ENCODE data around the gene CRK. TPM values are rescaled to one million over a fixed set of nuclear protein-coding genes. Genes with fewer than 3 reads are reported as not detected.

CRK gene
- total and polyA plus RNA-seq, 10 of the 15 experiments (the other 5 are each of a cell fraction or from before 2014, with no cell fraction given), result 11.1 to 23.8 (median 20.5) TPM

- no peak for FAIRE-seq
- ATAC-seq, result no peak
- intact Hi-C loops (cut with micrococcal nuclease; ENCODE audit: unreplicated experiment) (no loop called here), in situ Hi-C loops (cut with MboI) (no loop called here)
- no peak for DNase-seq (ENCODE audit: low read depth, low spot score)
- Histone ChIP-seq H3K4me1 (ENCODE audit: control insufficient read depth, insufficient read depth, low read length) (no peaks in the 10 kb centered on the region), H3K4me3 (no peak overlapping the region), H3K4me2 (ENCODE audit: control insufficient read depth, insufficient read depth) (no peak overlapping the region), H3K27me3 (replicated peaks in 1 of 2; ENCODE audit: control insufficient read depth in 2 of 2, insufficient read depth in 2 of 2, low read length in 1 of 2) (no peaks in the 10 kb centered on the region), H3K9ac (ENCODE audit: control insufficient read depth, insufficient read depth, low read length) (no peak overlapping the region), H4K20me1 (ENCODE audit: control insufficient read depth, insufficient read depth) (peaks cover 3% of the 10 kb centered on the region; the same call in 1 of the 2 replicates), H3K36me3 (ENCODE audit: control insufficient read depth in 2 of 2, insufficient read depth in 2 of 2, low read length in 1 of 2) (peaks cover 0 to 2% of the 10 kb centered on the region in 2 experiments; a peak in 2 of 4 replicates), H2AFZ (ENCODE audit: control insufficient read depth, low read depth, low read length) (no peak overlapping the region), H3K9me3 (replicated peaks; ENCODE audit: control insufficient read depth, insufficient read depth, low read length) (no peaks in the 10 kb centered on the region), H3K79me2 (ENCODE audit: control insufficient read depth, insufficient read depth, low read length) (peaks cover 44% of the 10 kb centered on the region), H3K27ac (ENCODE audit: control insufficient read depth, insufficient read depth) (no peak overlapping the region)
- 100% methylated on average over 4 of the region's 4 CpGs for WGBS (ENCODE audit: insufficient coverage, insufficient replicate concordance, low lambda C conversion rate, missing lambda C conversion rate)
- POLR2A ChIA-PET, result no interaction called here
- no TSS peak for BruUV-seq (replicated peaks)
- SMC1A ChIA-PET (ENCODE audit: uncharacterized antibody, unreplicated experiment), result interaction anchor here (1.8 kb wide), 1 partner anchor 45 kb away, joined by 3 read pairs; no protein-coding TSS in a partner anchor
- RAD21 ChIA-PET (ENCODE audit: unreplicated experiment), result no interaction called here
- CTCF ChIA-PET, result interaction anchor here (1.5 kb wide), 1 partner anchor 77 kb away, joined by 5 read pairs; no protein-coding TSS in a partner anchor
- no peak for TF ChIP-seq BHLHE40 (IDR thresholded peaks at IDR 0.05; ENCODE audit: borderline replicate concordance in 1 of 2, low read depth in 2 of 2, low read length in 1 of 2)
- TF ChIP-seq FOXM1 (IDR thresholded peaks at IDR 0.05; ENCODE audit: low read depth, low read length), result no peak
- TF ChIP-seq SUPT20H (IDR thresholded peaks at IDR 0.05; ENCODE audit: borderline replicate concordance, control insufficient read depth, low read depth, low read length), result no peak
These were observed 13.8 kb downstream of the CRK start for GRCh38 chr17:1442187-1442586.

- CTCF ChIA-PET, result interaction anchor here (1.1 to 1.6 kb wide), 3 partner anchors 9 to 75 kb away, joined by 3 to 5 read pairs (median 4); no protein-coding TSS in a partner anchor
- no peak overlapping the region for H3K9ac ChIP-seq (ENCODE audit: control insufficient read depth, insufficient read depth, low read length)
- FAIRE-seq (no peak), DNase-seq (ENCODE audit: low read depth, low spot score) (no peak), ATAC-seq (no peak)
- peaks cover 40% of the 10 kb centered on the region for H3K79me2 ChIP-seq (ENCODE audit: control insufficient read depth, insufficient read depth, low read length)
- intact Hi-C loops (cut with micrococcal nuclease; ENCODE audit: unreplicated experiment), result no loop called here
- no TSS peak for BruUV-seq (replicated peaks)
- SMC1A ChIA-PET (ENCODE audit: uncharacterized antibody, unreplicated experiment), result interaction anchor here (0.5 to 1.8 kb wide), 5 partner anchors 44 to 777 kb away, joined by 3 read pairs; no protein-coding TSS in a partner anchor
- no peak overlapping the region for H3K27ac ChIP-seq (ENCODE audit: control insufficient read depth, insufficient read depth)
- no peak overlapping the region for H3K4me3 ChIP-seq
- no peaks in the 10 kb centered on the region for H3K9me3 ChIP-seq (replicated peaks; ENCODE audit: control insufficient read depth, insufficient read depth, low read length)
- WGBS (ENCODE audit: insufficient coverage, insufficient replicate concordance, low lambda C conversion rate, missing lambda C conversion rate), result 97% methylated on average over 8 of the region's 8 CpGs
- POLR2A ChIA-PET, result no interaction called here
- H2AFZ ChIP-seq (ENCODE audit: control insufficient read depth, low read depth, low read length), result no peak overlapping the region
- H3K36me3 ChIP-seq (ENCODE audit: control insufficient read depth in 2 of 2, insufficient read depth in 2 of 2, low read length in 1 of 2), result peaks cover 3 to 7% of the 10 kb centered on the region in 2 experiments; a peak in 3 of 4 replicates
- in situ Hi-C loops (cut with MboI), result no loop called here
- no peaks in the 10 kb centered on the region for H3K27me3 ChIP-seq (replicated peaks in 1 of 2; ENCODE audit: control insufficient read depth in 2 of 2, insufficient read depth in 2 of 2, low read length in 1 of 2)
- H3K4me1 ChIP-seq (ENCODE audit: control insufficient read depth, insufficient read depth, low read length), result no peaks in the 10 kb centered on the region
- RAD21 ChIA-PET (ENCODE audit: unreplicated experiment), result no interaction called here
- H3K4me2 ChIP-seq (ENCODE audit: control insufficient read depth, insufficient read depth), result no peak overlapping the region
- H4K20me1 ChIP-seq (ENCODE audit: control insufficient read depth, insufficient read depth), result no peaks in the 10 kb centered on the region; the same call in 1 of the 2 replicates
- TF ChIP-seq ZNF24 (IDR thresholded peaks at IDR 0.05), result no peak
- TF ChIP-seq IKZF2 (IDR thresholded peaks at IDR 0.05), result no peak
- no peak for TF ChIP-seq IKZF1 (conservative IDR thresholded peaks at IDR 0.05)
- TF ChIP-seq HDGF (IDR thresholded peaks at IDR 0.05), result no peak
- TF ChIP-seq SMAD5 (IDR thresholded peaks at IDR 0.05; ENCODE audit: low read depth), result no peak
- no peak for TF ChIP-seq ZNF592 (IDR thresholded peaks at IDR 0.05)
- TF ChIP-seq ESRRA (IDR thresholded peaks at IDR 0.05; ENCODE audit: low read length), result no peak
- no peak for TF ChIP-seq POU2F2 (IDR thresholded peaks at IDR 0.05; ENCODE audit: borderline replicate concordance, low read depth, low read length)
- no peak for TF ChIP-seq MYC (IDR thresholded peaks at IDR 0.05; ENCODE audit: insufficient read depth, insufficient read length, insufficient replicate concordance, low read length, severe bottlenecking)
These were observed 15.1 kb downstream of the CRK start for GRCh38 chr17:1440921-1441320.
